Thoracic aorta (tissue), 2 donors: Measurements from ENCODE around the gene DDX43. TPM values are rescaled to one million over a fixed set of nuclear protein-coding genes. Genes with fewer than 3 reads are reported as not detected.
"Not testable (repeated sequence)": the region's sequence is repeated elsewhere in the genome, so short reads cannot be mapped to it uniquely, and the experiment has no call there.

Experiments
- ATAC-seq: fragments of 150-250 bp; one replicate; pipeline ENCODE4 v1.8.0; 2017; ENCODE audit warnings: low read depth; ENCODE audit not compliant: insufficient number of reproducible peaks, low FRiP score
- DNase-seq: peaks from one replicate; pipeline ENCODE4 v3.0.0-alpha.2; 2020; ENCODE audit warnings: low spot score
- H3K27ac ChIP-seq, 2 donors: fragments of 200-600 bp; sonication (generic); 1 replicate in 1 of 2; 2 replicates in 1 of 2; pipeline ENCODE4 v1.5.1; 2016; ENCODE audit warnings: mild to moderate bottlenecking in 2 of 2, moderate library complexity in 2 of 2
- H3K27me3 ChIP-seq: fragments of 200-600 bp; sonication (generic); replicated peaks from 2 replicates; pipeline ENCODE4 v1.6.0; 2016; ENCODE audit warnings: mild to moderate bottlenecking; ENCODE audit not compliant: insufficient read depth
- H3K36me3 ChIP-seq: fragments of 200-600 bp; sonication (generic); one replicate; pipeline ENCODE4 v1.5.1; 2016
- H3K4me1 ChIP-seq, 2 donors: fragments of 200-600 bp; sonication (generic); 1 replicate in 1 of 2; 2 replicates in 1 of 2; pipeline versions ENCODE4 v1.5.1 to v1.6.0; 2016; ENCODE audit warnings: low read depth in 2 of 2, mild to moderate bottlenecking in 1 of 2; ENCODE audit not compliant: control insufficient read depth in 1 of 2
- H3K4me3 ChIP-seq: fragments of 200-600 bp; sonication (generic); 2 replicates; pipeline ENCODE4 v1.5.1; 2016; ENCODE audit warnings: mild to moderate bottlenecking
- H3K9me3 ChIP-seq: fragments of 200-600 bp; sonication (generic); 2 replicates; pipeline ENCODE4 v1.5.1; 2016
- CTCF ChIP-seq: fragments of 200-600 bp; sonication (generic); IDR thresholded peaks from one replicate; pipeline ENCODE4 v1.5.1; 2019; ENCODE audit warnings: antibody characterized with exemption
- total RNA-seq, 2 donors: library from RNA; depleted of rRNA; stranded (reverse); fragments of >200 nt; gene quantifications; one replicate each; pipeline versions ENCODE4 v1.1.0 to v1.2.3, GENCODE V29; 2016

Gene DDX43
- total RNA-seq, 2 donors from 2014 or later: 7.0 to 12.2 TPM

GRCh38 chr6:73435236-73435635 lies 40.6 kb downstream of the DDX43 start:
- H3K36me3 ChIP-seq: peaks cover 2% of the 10 kb centered on the region
- H3K4me3 ChIP-seq: no peak overlapping the region
- H3K27me3 ChIP-seq: no peaks in the 10 kb centered on the region
- no peak for TF ChIP-seq CTCF
- DNase-seq (no peak), ATAC-seq (no peak)
- H3K4me1 ChIP-seq: no peaks in the 10 kb centered on the region
- no peak overlapping the region for H3K27ac ChIP-seq
- H3K9me3 ChIP-seq: no peaks in the 10 kb centered on the region

DNA sequence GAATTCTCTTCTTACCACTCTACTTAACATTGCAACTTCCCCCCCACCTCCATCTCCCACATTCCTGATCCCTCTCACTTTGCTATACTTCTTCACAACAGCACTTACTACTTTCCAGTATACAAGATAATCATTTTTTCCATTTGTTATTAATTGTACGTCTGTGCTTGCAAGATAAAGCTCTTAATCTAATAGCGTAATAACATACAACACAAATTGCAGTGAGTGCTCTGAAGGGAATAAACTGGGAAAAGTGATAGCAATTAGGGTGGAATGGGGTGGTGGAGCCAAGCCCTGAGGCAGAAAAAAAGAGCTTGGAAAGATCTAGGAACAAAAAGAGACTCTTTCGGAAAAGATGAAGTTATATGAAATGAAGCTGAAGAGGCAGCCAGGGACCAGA lies 48.9 kb downstream of the DDX43 start:
- Histone ChIP-seq H3K4me1 (peaks cover 0 to 3% of the 10 kb centered on the region in 2 donors), H3K36me3 (no peaks in the 10 kb centered on the region), H3K27ac (no peak overlapping the region), H3K27me3 (no peaks in the 10 kb centered on the region), H3K4me3 (no peak overlapping the region), H3K9me3 (no peaks in the 10 kb centered on the region)
- no peak for ATAC-seq
- TF ChIP-seq CTCF: no peak
- no peak for DNase-seq

DNA sequence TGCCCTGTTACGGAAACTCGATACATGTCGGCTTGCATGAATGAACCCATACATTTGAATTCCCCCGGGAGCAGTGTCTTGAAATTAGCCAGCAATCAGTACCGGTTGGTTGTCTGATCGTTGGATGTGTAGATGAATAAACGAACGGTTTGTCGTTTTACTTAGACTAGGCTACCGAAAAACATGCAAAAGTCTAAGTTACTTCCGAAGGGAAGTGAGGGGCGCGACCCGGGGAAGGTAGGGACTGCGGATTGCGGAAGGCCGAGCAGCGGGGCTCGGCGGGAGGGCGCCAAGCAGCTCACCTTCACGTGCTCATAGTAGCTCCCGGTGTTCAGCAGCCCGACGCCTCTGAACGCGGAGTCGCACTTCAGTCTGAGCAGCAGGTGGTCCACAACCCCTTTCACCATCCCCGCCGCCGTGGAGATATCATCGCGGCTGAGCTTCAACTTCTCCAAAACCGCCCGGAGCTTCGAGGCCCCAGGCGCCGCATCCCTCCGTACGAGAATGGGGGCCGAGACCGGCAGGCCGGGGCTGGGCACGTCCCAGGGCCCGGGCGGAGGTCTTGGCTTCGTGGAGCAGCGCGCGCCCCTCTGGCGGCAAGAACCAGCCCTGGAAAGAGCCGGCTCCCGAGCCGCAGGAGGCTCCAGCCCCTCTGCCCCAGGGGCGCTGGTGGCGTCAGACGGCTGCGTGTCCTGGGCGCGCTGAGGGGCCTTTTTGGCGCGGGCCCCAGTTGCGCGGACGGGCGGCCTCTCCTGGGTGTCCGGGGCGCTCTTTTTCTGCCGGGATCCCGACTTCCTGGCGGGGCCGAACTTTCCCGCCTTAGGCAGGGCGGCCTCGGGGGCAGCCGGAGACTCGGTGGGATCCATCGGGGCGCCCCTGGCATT lies 56.8 kb downstream of the DDX43 start:
- DNase-seq: no peak
- Histone ChIP-seq H3K27ac (peak overlapping the region; percentile 75 to 83), H3K4me3 (peak overlapping the region; percentile 85), H3K27me3 (no peaks in the 10 kb centered on the region), H3K36me3 (no peaks in the 10 kb centered on the region), H3K9me3 (no peaks in the 10 kb centered on the region), H3K4me1 (peaks cover 13 to 24% of the 10 kb centered on the region in 2 donors)
- no peak for TF ChIP-seq CTCF
- ATAC-seq: peak; percentile 19

DNA sequence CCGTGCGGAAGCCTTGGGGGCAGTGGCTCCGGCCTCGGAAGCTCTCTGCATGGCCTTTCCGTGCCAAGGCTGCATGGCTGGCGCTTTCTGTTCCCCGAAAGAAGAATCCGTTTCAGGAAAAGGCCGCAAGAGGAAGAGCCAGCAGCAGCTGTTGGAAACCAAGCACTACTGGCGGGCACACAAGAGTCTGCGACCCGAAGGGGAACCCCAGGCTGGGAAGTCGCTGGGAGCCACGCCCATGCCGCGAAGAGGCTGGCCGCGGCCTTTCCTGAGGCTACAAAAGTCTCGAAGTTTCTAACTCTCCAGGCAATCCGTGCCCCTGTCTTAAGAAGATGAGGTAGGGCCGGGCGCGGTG lies 57.5 kb downstream of the DDX43 start, which contains the start of gene CGAS:
Gene CGAS (minus strand): TSS at position 191 of the 355 bp plus-strand sequence. CDS start 116 bp downstream, at position 75.
- peak; percentile 17 for DNase-seq
- peak within 1 kb of the TSS; percentile 75 to 83 for H3K27ac ChIP-seq
- peak within 1 kb of the TSS; percentile 85 for H3K4me3 ChIP-seq
- H3K27me3 ChIP-seq: no peaks in the 10 kb centered on the region
- H3K36me3 ChIP-seq: no peaks in the 10 kb centered on the region
- TF ChIP-seq CTCF: no peak
- peaks cover 13 to 24% of the 10 kb centered on the region in 2 donors for H3K4me1 ChIP-seq
- H3K9me3 ChIP-seq: no peaks in the 10 kb centered on the region
- peak; percentile 61 for ATAC-seq

DNA sequence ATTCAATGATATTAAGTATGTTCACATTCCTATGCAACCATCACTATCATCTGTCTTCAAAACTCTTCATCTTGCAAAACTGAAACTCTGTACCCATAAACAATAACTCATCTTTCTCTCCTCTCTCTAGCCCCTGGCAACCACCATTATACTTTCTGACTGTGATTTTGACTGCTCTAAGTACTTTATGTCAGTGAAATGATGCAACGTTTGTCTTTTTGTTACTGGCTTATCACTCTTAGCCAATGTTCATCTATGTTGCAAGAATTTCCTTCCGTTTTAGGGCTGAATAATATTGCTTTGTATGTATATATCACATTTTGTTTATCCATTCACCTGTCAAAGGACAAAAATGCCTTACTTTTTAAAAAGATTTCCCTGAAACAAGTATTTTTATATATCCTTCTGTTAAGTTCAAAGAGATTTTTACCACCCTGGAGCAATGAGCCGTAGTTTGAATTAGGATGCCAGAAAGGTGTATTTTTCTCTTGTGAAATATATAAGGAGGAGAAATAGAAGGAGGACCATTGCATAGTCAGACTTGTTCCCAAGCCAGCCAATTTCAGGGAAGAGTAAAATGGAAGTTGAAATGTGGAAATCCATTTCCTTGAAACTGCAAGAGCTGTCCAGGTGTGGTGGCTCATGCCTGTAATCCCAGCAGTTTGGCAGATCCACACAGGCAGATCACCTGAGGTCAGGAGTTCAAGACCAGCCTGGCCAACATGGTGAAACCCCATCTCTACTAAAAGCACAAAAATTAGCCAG lies 61.4 kb downstream of the DDX43 start:
- no peaks in the 10 kb centered on the region for H3K36me3 ChIP-seq
- ATAC-seq: no peak
- no peaks in the 10 kb centered on the region for H3K27me3 ChIP-seq
- H3K4me1 ChIP-seq: peaks cover 3 to 8% of the 10 kb centered on the region in 2 donors
- no peak overlapping the region for H3K27ac ChIP-seq
- no peaks in the 10 kb centered on the region for H3K9me3 ChIP-seq
- TF ChIP-seq CTCF: no peak
- DNase-seq: no peak
- H3K4me3 ChIP-seq: no peak overlapping the region

DNA sequence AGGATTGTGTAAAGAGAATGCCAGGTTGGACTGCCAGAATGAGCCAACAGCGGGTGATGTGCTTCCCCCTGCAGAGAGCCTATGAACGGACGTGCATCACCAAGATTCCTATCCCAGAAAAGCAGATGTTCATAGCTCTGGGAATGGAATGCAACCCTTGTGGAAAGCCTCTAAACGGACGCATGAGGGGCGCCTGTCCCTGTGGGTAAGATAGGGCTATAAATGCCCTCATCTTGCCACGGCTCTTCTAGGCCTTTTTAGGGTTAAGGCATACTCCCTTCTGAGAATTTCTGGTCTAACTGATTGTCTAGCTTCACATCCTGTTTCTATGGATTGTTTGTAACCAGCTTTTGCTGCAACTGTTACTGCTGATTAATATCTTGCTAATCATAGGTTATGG lies 64.8 kb downstream of the DDX43 start:
- not testable (repeated sequence) for H3K36me3 ChIP-seq, ATAC-seq, DNase-seq, H3K4me3 ChIP-seq, H3K27ac ChIP-seq, H3K9me3 ChIP-seq, H3K27me3 ChIP-seq
- peaks cover 12 to 13% of the 10 kb centered on the region in 2 donors for H3K4me1 ChIP-seq
